Endothelial cell of umbilical vein (primary cell): ENCODE measurements around the gene TUBB3. TPM values are rescaled to one million over a fixed set of nuclear protein-coding genes. Genes with fewer than 3 reads are reported as not detected.

Experiments
- BruUV-seq: library from RNA; stranded (reverse); fragments of 400-500 nt; replicated peaks from 2 replicates; lab custom pipeline; 2021; lab: Mats Ljungman, UMichigan
- CTCF ChIA-PET: fragments of 300-600, 350-600 bp; sonication (Branson Sonifier 250); formaldehyde crosslinking; loops from one replicate; lab custom pipeline; 2021; ENCODE audit warnings: antibody characterized with exemption, inconsistent platforms; lab: Charles Lee
- POLR2A ChIA-PET: fragments of 300-600, 350-600 bp; sonication (Branson Sonifier 250); formaldehyde crosslinking; loops from one replicate; lab custom pipeline; 2021; ENCODE audit warnings: antibody characterized with exemption, inconsistent platforms; lab: Charles Lee
- DNase-seq: peaks from one replicate; pipeline ENCODE4 v3.0.0-alpha.2; 2011; ENCODE audit warnings: low read depth, low spot score
- FAIRE-seq: peaks from 2 replicates; lab custom pipeline; 2011; peaks lifted over from hg19 to GRCh38; lab: Jason Lieb, UNC
- H2AFZ ChIP-seq: 2 replicates; pipeline ENCODE4 v1.6.0; 2012; ENCODE audit warnings: low read depth, low read length, control low read depth, inconsistent platforms
- H3K27ac ChIP-seq: 2 replicates; pipeline ENCODE4 v1.5.1; 2011; ENCODE audit warnings: low read depth, mild to moderate bottlenecking, control low read depth, low read length, moderate library complexity; ENCODE audit not compliant: insufficient read depth
- H3K27me3 ChIP-seq, 2 experiments: 2 replicates each; pipeline versions ENCODE4 v1.6.0 to v1.6.1; 2011; ENCODE audit warnings: low read length in 2 of 2, mixed read lengths in 1 of 2; ENCODE audit not compliant: control insufficient read depth in 2 of 2, insufficient read depth in 2 of 2
- H3K36me3 ChIP-seq, 2 experiments: 2 replicates in 1 of 2; 3 replicates in 1 of 2; pipeline ENCODE4 v1.5.1; 2011; ENCODE audit warnings: low read length in 2 of 2, mild to moderate bottlenecking in 1 of 2, moderate library complexity in 1 of 2; ENCODE audit not compliant: control insufficient read depth in 2 of 2, insufficient read depth in 2 of 2; ENCODE audit errors: extremely low read depth in 1 of 2
- H3K4me1 ChIP-seq: 3 replicates; pipeline ENCODE4 v1.5.1; 2011; ENCODE audit warnings: mild to moderate bottlenecking, low read length; ENCODE audit not compliant: control insufficient read depth, insufficient read depth; ENCODE audit errors: extremely low read depth
- H3K4me2 ChIP-seq: 2 replicates; pipeline ENCODE4 v1.6.1; 2011; ENCODE audit warnings: low read length, control low read depth, mixed read lengths; ENCODE audit not compliant: insufficient read depth
- H3K4me3 ChIP-seq, 3 experiments: fragments of 200-600 bp in 1 of 3; sonication (generic), shearing (Covaris generic) in 1 of 3; replicated peaks in 1 of 3; 2 replicates each; pipeline ENCODE4 v1.5.1; 2011 to 2016; ENCODE audit warnings: control low read depth in 3 of 3, low read length in 3 of 3, mild to moderate bottlenecking in 2 of 3, inconsistent platforms in 1 of 3, low read depth in 1 of 3, moderate library complexity in 1 of 3; ENCODE audit not compliant: insufficient read depth in 1 of 3
- H3K79me2 ChIP-seq: 2 replicates; pipeline ENCODE4 v1.6.0; 2012; ENCODE audit warnings: low read length, inconsistent platforms; ENCODE audit not compliant: control insufficient read depth, insufficient read depth
- H3K9ac ChIP-seq: replicated peaks from 2 replicates; pipeline ENCODE3; 2011; ENCODE audit warnings: low read length, control low read depth; ENCODE audit not compliant: insufficient read depth; ENCODE audit errors: extremely low read depth
- H3K9me1 ChIP-seq: replicated peaks from 3 replicates; pipeline ENCODE4 v1.6.0; 2011; ENCODE audit warnings: mild to moderate bottlenecking, low read length; ENCODE audit not compliant: control insufficient read depth, insufficient read depth; ENCODE audit errors: extremely low read depth
- H3K9me3 ChIP-seq: replicated peaks from 2 replicates; pipeline ENCODE4 v1.5.1; 2012; ENCODE audit warnings: low read length, inconsistent platforms; ENCODE audit not compliant: control insufficient read depth, insufficient read depth
- H4K20me1 ChIP-seq: replicated peaks from 2 replicates; pipeline ENCODE3; 2011; ENCODE audit warnings: mild to moderate bottlenecking, low read length; ENCODE audit not compliant: control insufficient read depth, insufficient read depth; ENCODE audit errors: extremely low read depth
- CTCF ChIP-seq, 2 donors: IDR thresholded peaks; 1 replicate in 1 of 2; 2 replicates in 1 of 2; pipeline ENCODE4 v1.5.1; 2011; ENCODE audit warnings: low read length in 2 of 2, mild to moderate bottlenecking in 2 of 2, moderate library complexity in 2 of 2, control low read depth in 1 of 2, inconsistent platforms in 1 of 2, low read depth in 1 of 2; ENCODE audit not compliant: insufficient read depth in 1 of 2; ENCODE audit errors: extremely low read depth in 1 of 2
- EZH2 ChIP-seq: IDR thresholded peaks from 2 replicates; pipeline ENCODE4 v1.6.1; 2012; ENCODE audit warnings: borderline replicate concordance, low read depth, mild to moderate bottlenecking, moderate library complexity, low read length, inconsistent platforms; ENCODE audit not compliant: severe bottlenecking
- FOS ChIP-seq: IDR thresholded peaks from 2 replicates; pipeline ENCODE4 v1.6.1; 2011; ENCODE audit warnings: mild to moderate bottlenecking, low read length, moderate library complexity, borderline replicate concordance; ENCODE audit not compliant: insufficient read depth
- GATA2 ChIP-seq: IDR thresholded peaks from 2 replicates; pipeline ENCODE4 v1.7.0; 2011; ENCODE audit warnings: low read depth, mild to moderate bottlenecking, moderate library complexity, mixed read lengths, low read length; ENCODE audit not compliant: insufficient read length, insufficient read depth
- JUN ChIP-seq: IDR thresholded peaks from 2 replicates; pipeline ENCODE4 v1.6.1; 2011; ENCODE audit warnings: borderline replicate concordance, low read depth; ENCODE audit not compliant: insufficient read length, insufficient read depth
- MYC ChIP-seq: IDR thresholded peaks from one replicate; pipeline ENCODE4 v1.6.1; 2011; ENCODE audit warnings: mild to moderate bottlenecking, low read depth, low read length
- POLR2A ChIP-seq: IDR thresholded peaks from 2 replicates; pipeline ENCODE4 v1.6.1; 2012; ENCODE audit warnings: low read depth, mild to moderate bottlenecking, control low read depth, low read length
- POLR2AphosphoS5 ChIP-seq: IDR thresholded peaks from 2 replicates; pipeline ENCODE4 v1.6.1; 2012; ENCODE audit warnings: low read depth, mild to moderate bottlenecking, control low read depth, low read length, moderate library complexity; ENCODE audit not compliant: insufficient read depth
- dilution Hi-C: fragments of 300-500 bp; cut with MboI; formaldehyde crosslinking; loops from one replicate; pipeline ENCODE4 v1.15.0; 2019; ENCODE audit warnings: low sequenced_read_pairs; ENCODE audit not compliant: extremely low pct_ligation_motif_present
- intact Hi-C: fragments of 100-400 bp; cut with micrococcal nuclease; formaldehyde crosslinking; loops from one replicate; pipeline ENCODE4 v1.10.0; 2022
- polyA plus RNA-seq, 4 experiments: library from polyadenylated mRNA; depleted of rRNA in 3 of 4; stranded (reverse) in 3 of 4; unstranded in 1 of 4; fragments of >200 nt; gene quantifications; 2 replicates each; pipeline versions ENCODE4 v1.2.1 to v1.2.3, GENCODE V29; 2011 to 2012; ENCODE audit warnings: missing spikeins in 1 of 4
- total RNA-seq: library from RNA; stranded (reverse); gene quantifications from 2 replicates; pipeline ENCODE4 v1.2.3, GENCODE V29; 2021
- TF ChIP-seq, protein P1 (sequence below): IDR thresholded peaks from 2 replicates; pipeline ENCODE4 v1.6.1; 2011; ENCODE audit not compliant: insufficient read depth, insufficient read length

The TUBB3 gene
- total and polyA plus RNA-seq, 2 donors (not counting 3 experiments of a cell fraction or from before 2014, with no cell fraction given) = 170 to 215 TPM

DNA sequence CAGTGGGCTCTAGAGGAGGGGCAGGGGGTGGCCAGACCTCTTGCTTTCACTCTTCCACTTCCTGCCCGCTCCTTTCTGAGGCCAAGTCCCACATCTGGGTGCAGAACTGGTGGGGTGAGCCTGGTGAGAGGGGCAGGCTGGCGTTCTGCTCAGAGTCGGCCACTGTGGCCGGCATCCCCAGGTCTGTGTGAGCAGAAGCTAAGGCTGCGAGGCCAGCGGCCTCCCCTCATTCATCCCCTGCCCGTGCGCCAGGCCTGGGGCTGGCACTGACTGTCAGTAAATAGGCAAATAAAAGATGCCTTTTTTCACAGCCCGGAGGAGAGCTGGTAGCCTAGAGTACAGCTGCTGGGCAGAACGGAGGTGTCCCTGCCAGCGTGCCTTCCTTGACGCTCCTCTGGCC is 26.6 kb downstream of the TUBB3 start:
- no peak for FAIRE-seq
- intact Hi-C loops = loop anchor here (2.0 kb wide), 1 partner anchor 69 kb away; the partner anchor contains the start of gene DBNDD1
- peak overlapping the region in 1 of 3 experiments; percentile 89 for H3K4me3 ChIP-seq
- H3K4me1 ChIP-seq = peaks cover 4% of the 10 kb centered on the region
- no peak for DNase-seq
- TF ChIP-seq GATA2 = no peak
- no peak for TF ChIP-seq POLR2A
- peaks cover 0 to 4% of the 10 kb centered on the region in 2 experiments for H3K27me3 ChIP-seq
- BruUV-seq = no TSS peak
- peak overlapping the region; percentile 46 for H3K9ac ChIP-seq
- ChIA-PET CTCF (interaction anchor here (1.0 to 1.3 kb wide), 3 partner anchors 31 to 69 kb away, joined by 3 read pairs; partner anchors contain the start of genes DBNDD1 and MC1R), POLR2A (interaction anchor here (0.7 kb wide), 1 partner anchor 245 kb away, joined by 3 read pairs; no protein-coding TSS in a partner anchor)
- H3K9me3 ChIP-seq = no peaks in the 10 kb centered on the region
- H3K4me2 ChIP-seq = peak overlapping the region; percentile 31
- no peak overlapping the region for H3K27ac ChIP-seq
- H3K79me2 ChIP-seq = peaks cover 17% of the 10 kb centered on the region
- dilution Hi-C loops = no loop called here
- no peaks in the 10 kb centered on the region for H3K9me1 ChIP-seq
- H2AFZ ChIP-seq = no peak overlapping the region
- peaks cover 0 to 5% of the 10 kb centered on the region in 2 experiments for H3K36me3 ChIP-seq
- H4K20me1 ChIP-seq = no peaks in the 10 kb centered on the region

- intact Hi-C loops (no loop called here), dilution Hi-C loops (no loop called here)
- H4K20me1 ChIP-seq = no peaks in the 10 kb centered on the region
- H3K9me3 ChIP-seq = no peaks in the 10 kb centered on the region
- ChIA-PET POLR2A (no interaction called here), CTCF (no interaction called here)
- peaks cover 4% of the 10 kb centered on the region for H3K4me1 ChIP-seq
- no peak overlapping the region for H3K4me2 ChIP-seq
- H3K36me3 ChIP-seq = peaks cover 0 to 11% of the 10 kb centered on the region in 2 experiments
- no peak overlapping the region for H3K27ac ChIP-seq
- TF ChIP-seq MYC (no peak), JUN (no peak), POLR2AphosphoS5 (no peak), POLR2A (no peak), FOS (no peak), GATA2 (no peak), CTCF (IDR thresholded peaks at IDR 0.05; ENCODE audit: extremely low read depth in 1 of 2, insufficient read depth in 1 of 2, low read depth in 1 of 2, low read length in 2 of 2) (no peak), EZH2 (no peak)
- TF ChIP-seq, protein P1, sequence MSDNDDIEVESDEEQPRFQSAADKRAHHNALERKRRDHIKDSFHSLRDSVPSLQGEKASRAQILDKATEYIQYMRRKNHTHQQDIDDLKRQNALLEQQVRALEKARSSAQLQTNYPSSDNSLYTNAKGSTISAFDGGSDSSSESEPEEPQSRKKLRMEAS = no peak
- no peak for DNase-seq
- no peak overlapping the region for H2AFZ ChIP-seq
- no peak overlapping the region for H3K9ac ChIP-seq
- H3K9me1 ChIP-seq = no peaks in the 10 kb centered on the region
- no peak overlapping the region for H3K4me3 ChIP-seq
- peaks cover 17% of the 10 kb centered on the region for H3K79me2 ChIP-seq
- no TSS peak for BruUV-seq
- H3K27me3 ChIP-seq = no peaks in the 10 kb centered on the region
- no peak for FAIRE-seq
Observed at GRCh38 chr16:89951509-89951908, 28.4 kb downstream of the TUBB3 start.
